Sigmoid colon (tissue), 7 donors: ENCODE data around the gene SHF. TPM values are rescaled to one million over a fixed set of nuclear protein-coding genes. Genes with fewer than 3 reads are reported as not detected.

Experiments
- DNase-seq: peaks from one replicate; pipeline ENCODE4 v3.0.0-alpha.2; 2019
- H3K27ac ChIP-seq, 4 donors: fragments of 200-600 bp; sonication (generic); one replicate each; pipeline ENCODE4 v1.5.1; 2016 to 2019; ENCODE audit warnings: mild to moderate bottlenecking in 1 of 4
- H3K27me3 ChIP-seq, 3 donors: fragments of 200-600 bp; sonication (generic); one replicate each; pipeline ENCODE4 v1.5.1; 2019; ENCODE audit warnings: mild to moderate bottlenecking in 1 of 3
- H3K36me3 ChIP-seq, 4 donors: fragments of 200-600 bp; sonication (generic); one replicate each; pipeline ENCODE4 v1.5.1; 2016 to 2019
- H3K4me1 ChIP-seq, 4 donors: fragments of 200-600 bp; sonication (generic); one replicate each; pipeline ENCODE4 v1.5.1; 2017 to 2019
- H3K4me3 ChIP-seq, 4 donors: fragments of 200-600 bp; sonication (generic); one replicate each; pipeline ENCODE4 v1.5.1; 2017 to 2019; ENCODE audit warnings: mild to moderate bottlenecking in 2 of 4, moderate library complexity in 1 of 4
- H3K9me3 ChIP-seq, 4 donors: fragments of 200-600 bp in 3 of 4; sonication (generic) in 3 of 4; one replicate each; pipeline versions ENCODE4 v1.5.1 to v1.6.1; 2013 to 2019
- CTCF ChIP-seq, 4 experiments: fragments of 450-650 bp in 3 of 4; fragments of 200-600 bp in 1 of 4; IDR thresholded peaks; one replicate each; pipeline ENCODE4 v1.5.1; 2016 to 2019; ENCODE audit warnings: antibody characterized with exemption in 4 of 4, mild to moderate bottlenecking in 3 of 4, moderate library complexity in 2 of 4
- EP300 ChIP-seq, 4 donors: sonication (generic); formaldehyde crosslinking; IDR thresholded peaks; one replicate each; pipeline ENCODE4 v1.6.1; 2017; ENCODE audit warnings: antibody characterized with exemption in 4 of 4
- POLR2A ChIP-seq, 2 donors: fragments of 450-650 bp; IDR thresholded peaks; one replicate each; pipeline ENCODE4 v1.6.1; 2016; ENCODE audit warnings: antibody characterized with exemption in 2 of 2, mild to moderate bottlenecking in 2 of 2, moderate library complexity in 2 of 2
- POLR2AphosphoS5 ChIP-seq, 4 donors: sonication (generic); formaldehyde crosslinking; IDR thresholded peaks; one replicate each; pipeline ENCODE4 v1.6.1; 2017; ENCODE audit warnings: antibody characterized with exemption in 4 of 4
- WGBS, 2 donors: extraction: QIAGEN DNeasy Blood & Tissue Kit; methylation state at CpG; one replicate each; pipeline ENCODE4 v1.1.7; 2013; 5-methylcytosine and 5-hydroxymethylcytosine counted together
- intact Hi-C: fragments of 100-400 bp; cut with DNase I; formaldehyde crosslinking; loops from one replicate; pipeline ENCODE4 v1.15.1; 2023
- polyA plus RNA-seq, 3 donors: library from polyadenylated mRNA; stranded (reverse); fragments of 200-250 nt; gene quantifications; one replicate each; pipeline ENCODE4 v1.2.3, GENCODE V29; 2013
- total RNA-seq, 4 donors: library from RNA; depleted of rRNA; stranded (reverse); fragments of >200 nt; gene quantifications; one replicate each; pipeline ENCODE4 v1.1.0, GENCODE V29; 2016
- donor health status: healthy with polysubstance abuse.
- donor health status: Bipolar disorder and iron deficiency.
- donor health status: healthy.

Gene SHF
- total and polyA plus RNA-seq, 7 donors, result 3.5 to 28.5 (median 13.2) TPM

DNA sequence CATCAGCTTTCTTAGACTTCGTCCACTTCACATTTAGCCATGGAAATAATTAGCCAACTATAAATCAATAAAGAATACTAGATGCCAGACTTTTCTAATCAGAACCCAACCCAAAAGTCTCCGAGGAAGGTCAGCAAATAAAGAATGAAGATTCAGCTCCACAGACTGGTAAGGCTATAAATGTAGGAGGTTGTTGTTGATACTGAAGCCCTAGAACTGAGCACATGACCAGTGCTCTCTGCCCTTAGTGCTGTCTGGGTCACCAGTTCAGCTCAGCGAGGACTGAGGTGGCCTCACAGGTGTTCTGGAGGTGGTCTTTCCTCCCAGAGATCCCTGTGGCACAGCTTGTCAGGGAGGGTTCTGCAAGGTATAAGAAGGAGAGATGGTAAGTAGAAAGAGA, 43.4 kb upstream of the SHF start:
- no peak for TF ChIP-seq CTCF (IDR thresholded peaks at IDR 0.05)
- no peak for TF ChIP-seq EP300 (IDR thresholded peaks at IDR 0.05)
- no peak for TF ChIP-seq POLR2AphosphoS5 (IDR thresholded peaks at IDR 0.05)
- TF ChIP-seq POLR2A (IDR thresholded peaks at IDR 0.05), result no peak
- Histone ChIP-seq H3K36me3 (no peaks in the 10 kb centered on the region), H3K4me3 (no peak overlapping the region), H3K27ac (no peak overlapping the region), H3K4me1 (no peaks in the 10 kb centered on the region), H3K9me3 (peaks cover 0 to 7% (median 0%) of the 10 kb centered on the region in 4 donors), H3K27me3 (no peaks in the 10 kb centered on the region)
- intact Hi-C loops, result no loop called here
- WGBS, 2 donors, result 84% methylated on average over 3 of the region's 3 CpGs
- DNase-seq, result no peak

- intact Hi-C loops, result no loop called here
- no peaks in the 10 kb centered on the region for H3K4me1 ChIP-seq
- no peaks in the 10 kb centered on the region for H3K36me3 ChIP-seq
- no peak for DNase-seq
- peaks cover 0 to 7% (median 0%) of the 10 kb centered on the region in 4 donors for H3K9me3 ChIP-seq
- H3K27me3 ChIP-seq, result no peaks in the 10 kb centered on the region
- no peak for TF ChIP-seq POLR2A (IDR thresholded peaks at IDR 0.05)
- TF ChIP-seq CTCF (IDR thresholded peaks at IDR 0.05), result no peak
- no peak for TF ChIP-seq POLR2AphosphoS5 (IDR thresholded peaks at IDR 0.05)
- no peak for TF ChIP-seq EP300 (IDR thresholded peaks at IDR 0.05)
- WGBS, 2 donors, result 0% methylated on average over 1 of the region's 1 CpG
- H3K27ac ChIP-seq, result no peak overlapping the region
- no peak overlapping the region for H3K4me3 ChIP-seq
Observed at GRCh38 chr15:45230245-45230965, 42.6 kb upstream of the SHF start.

- no peak for DNase-seq
- TF ChIP-seq EP300 (IDR thresholded peaks at IDR 0.05) (no peak), POLR2AphosphoS5 (IDR thresholded peaks at IDR 0.05) (no peak), POLR2A (IDR thresholded peaks at IDR 0.05) (no peak), CTCF (IDR thresholded peaks at IDR 0.05) (no peak)
- no peaks in the 10 kb centered on the region for H3K27me3 ChIP-seq
Observed at GRCh38 chr15:45228931-45229330, 41.2 kb upstream of the SHF start.

DNA sequence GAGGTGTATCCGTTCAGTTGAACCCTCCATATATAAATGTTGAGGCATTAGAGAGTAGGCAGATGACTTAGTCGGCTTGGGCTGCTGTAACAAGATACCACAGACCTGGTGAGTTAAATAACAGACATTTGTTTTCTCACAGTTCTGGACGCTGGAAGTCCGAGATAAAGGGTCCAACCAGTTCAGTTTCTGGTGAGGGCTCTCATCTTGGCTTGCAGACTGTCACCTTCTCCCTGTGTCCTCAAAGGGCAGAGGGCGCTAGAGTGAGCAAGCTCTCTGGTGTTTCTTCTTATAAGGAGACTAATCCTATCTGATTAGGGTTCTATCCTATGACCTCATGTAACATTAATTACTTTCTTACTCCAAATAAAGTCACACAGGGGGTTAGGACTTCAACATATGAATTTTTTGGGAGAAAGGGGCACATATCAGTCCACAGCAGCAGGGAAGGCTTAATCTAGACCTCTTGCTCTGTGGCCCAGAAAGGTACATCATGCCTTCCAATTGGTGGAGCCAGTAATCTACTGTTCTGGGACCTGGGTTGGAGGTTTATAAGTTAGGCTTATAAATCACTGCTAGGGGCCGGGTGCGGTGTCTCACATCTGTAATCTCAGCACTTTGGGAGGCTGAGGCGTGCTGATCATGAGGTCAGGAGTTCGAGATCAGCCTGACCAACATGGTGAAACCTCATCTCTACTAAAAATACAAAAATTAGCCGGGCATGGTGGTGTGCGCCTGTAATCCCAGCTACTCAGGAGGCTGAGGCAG, 37.9 kb upstream of the SHF start:
- Histone ChIP-seq H3K9me3 (no peaks in the 10 kb centered on the region), H3K27ac (no peak overlapping the region), H3K4me3 (no peak overlapping the region), H3K4me1 (no peaks in the 10 kb centered on the region), H3K36me3 (no peaks in the 10 kb centered on the region), H3K27me3 (no peaks in the 10 kb centered on the region)
- TF ChIP-seq POLR2A (IDR thresholded peaks at IDR 0.05) (no peak), POLR2AphosphoS5 (IDR thresholded peaks at IDR 0.05) (no peak), CTCF (IDR thresholded peaks at IDR 0.05) (no peak), EP300 (IDR thresholded peaks at IDR 0.05) (no peak)
- WGBS, 2 donors, result 84 to 86% methylated on average over 11 of the region's 11 CpGs
- intact Hi-C loops, result no loop called here
- DNase-seq, result no peak

More at GRCh38 chr15:45228931-45229330, 41.2 kb upstream of the SHF start:
- 72 to 78% methylated on average over 5 of the region's 5 CpGs for WGBS, 2 donors
- intact Hi-C loops, result loop anchor here (1.0 kb wide), 1 partner anchor 33 kb away; no protein-coding TSS in a partner anchor
- no peak overlapping the region for H3K27ac ChIP-seq
- no peak overlapping the region for H3K4me3 ChIP-seq
- H3K36me3 ChIP-seq, result no peaks in the 10 kb centered on the region
- no peaks in the 10 kb centered on the region for H3K9me3 ChIP-seq
- H3K4me1 ChIP-seq, result no peaks in the 10 kb centered on the region
